Liver (tissue), 9 donors: ENCODE results near the gene COG7. TPM values are rescaled to one million over a fixed set of nuclear protein-coding genes. Genes with fewer than 3 reads are reported as not detected.

Experiments used
- DNase-seq: peaks from one replicate; pipeline ENCODE4 v3.0.0-alpha.2; 2017; ENCODE audit warnings: low spot score
- H3K27ac ChIP-seq, 2 donors: one replicate each; pipeline ENCODE4 v1.7.0; 2013; ENCODE audit warnings: inconsistent platforms in 2 of 2, low read length in 2 of 2, control low read depth in 1 of 2, low read depth in 1 of 2, mild to moderate bottlenecking in 1 of 2
- H3K27me3 ChIP-seq, 4 donors: one replicate each; pipeline versions ENCODE4 v1.6.1 to v1.7.0; 2013; ENCODE audit warnings: low read length in 3 of 4, inconsistent platforms in 1 of 4, mild to moderate bottlenecking in 1 of 4, moderate library complexity in 1 of 4; ENCODE audit not compliant: control insufficient read depth in 4 of 4, insufficient read depth in 4 of 4
- H3K36me3 ChIP-seq, 4 donors: one replicate each; pipeline versions ENCODE4 v1.6.1 to v1.7.0; 2013; ENCODE audit warnings: low read length in 3 of 4, mild to moderate bottlenecking in 3 of 4, low read depth in 1 of 4, moderate library complexity in 1 of 4; ENCODE audit not compliant: control insufficient read depth in 4 of 4, insufficient read depth in 3 of 4
- H3K4me1 ChIP-seq, 4 donors: one replicate each; pipeline versions ENCODE4 v1.6.1 to v1.7.0; 2013; ENCODE audit warnings: low read length in 3 of 4, mild to moderate bottlenecking in 3 of 4, moderate library complexity in 1 of 4; ENCODE audit not compliant: control insufficient read depth in 4 of 4, insufficient read depth in 4 of 4
- H3K4me3 ChIP-seq, 3 donors: one replicate each; pipeline versions ENCODE4 v1.6.1 to v1.7.0; 2013; ENCODE audit warnings: low read length in 3 of 3, control low read depth in 1 of 3, low read depth in 1 of 3, mild to moderate bottlenecking in 1 of 3
- H3K9ac ChIP-seq, 2 donors: one replicate each; pipeline ENCODE4 v1.7.0; 2013; ENCODE audit warnings: low read length in 2 of 2, mild to moderate bottlenecking in 2 of 2, moderate library complexity in 2 of 2, control low read depth in 1 of 2, low read depth in 1 of 2
- H3K9me3 ChIP-seq, 4 donors: one replicate each; pipeline versions ENCODE4 v1.6.1 to v1.7.0; 2013; ENCODE audit warnings: low read length in 3 of 4; ENCODE audit not compliant: control insufficient read depth in 4 of 4
- CTCF ChIP-seq: fragments of 150-350 bp; IDR thresholded peaks from 2 replicates; pipeline ENCODE4 v1.5.1; 2017; ENCODE audit warnings: improper control_type of control experiment, low read depth, low read length; ENCODE audit not compliant: missing input control
- EGR1 ChIP-seq, 2 donors: IDR thresholded peaks; 2 replicates each; pipeline ENCODE4 v1.6.1; 2016 to 2018; ENCODE audit warnings: antibody characterized with exemption in 2 of 2, low read depth in 2 of 2
- FOXA1 ChIP-seq: IDR thresholded peaks from 2 replicates; pipeline ENCODE4 v1.6.1; 2016; ENCODE audit warnings: antibody characterized with exemption
- FOXA2 ChIP-seq: IDR thresholded peaks from 2 replicates; pipeline ENCODE4 v1.6.1; 2016; ENCODE audit warnings: antibody characterized with exemption
- GABPA ChIP-seq, 2 donors: IDR thresholded peaks in 1 of 2; conservative IDR thresholded peaks in 1 of 2; 2 replicates each; pipeline ENCODE4 v1.6.1; 2016; ENCODE audit warnings: antibody characterized with exemption in 2 of 2, mild to moderate bottlenecking in 1 of 2, moderate library complexity in 1 of 2
- HNF4A ChIP-seq, 2 donors: conservative IDR thresholded peaks; 2 replicates each; pipeline ENCODE4 v1.6.1; 2016; ENCODE audit warnings: antibody characterized with exemption in 2 of 2, mild to moderate bottlenecking in 2 of 2
- JUND ChIP-seq, 2 donors: IDR thresholded peaks; 2 replicates each; pipeline ENCODE4 v1.6.1; 2016; ENCODE audit warnings: antibody characterized with exemption in 2 of 2
- NR2F2 ChIP-seq: IDR thresholded peaks from 2 replicates; pipeline ENCODE4 v1.6.1; 2016; ENCODE audit warnings: antibody characterized with exemption
- RAD21 ChIP-seq, 2 donors: IDR thresholded peaks; 2 replicates each; pipeline ENCODE4 v1.6.1; 2016; ENCODE audit warnings: antibody characterized with exemption in 2 of 2, mild to moderate bottlenecking in 2 of 2
- REST ChIP-seq: IDR thresholded peaks from 2 replicates; pipeline ENCODE4 v1.6.1; 2016; ENCODE audit warnings: antibody characterized with exemption, mild to moderate bottlenecking
- RXRA ChIP-seq, 2 donors: IDR thresholded peaks; 2 replicates each; pipeline ENCODE4 v1.6.1; 2017 to 2018; ENCODE audit warnings: antibody characterized with exemption in 2 of 2, mild to moderate bottlenecking in 1 of 2
- SP1 ChIP-seq: IDR thresholded peaks from 2 replicates; pipeline ENCODE4 v1.6.1; 2018; ENCODE audit warnings: antibody characterized with exemption, mild to moderate bottlenecking
- TAF1 ChIP-seq: conservative IDR thresholded peaks from 2 replicates; pipeline ENCODE4 v1.6.1; 2016; ENCODE audit warnings: antibody characterized with exemption, mild to moderate bottlenecking
- YY1 ChIP-seq: IDR thresholded peaks from 2 replicates; pipeline ENCODE4 v1.6.1; 2016; ENCODE audit warnings: antibody characterized with exemption, mild to moderate bottlenecking
- WGBS: extraction: QIAGEN DNeasy Blood & Tissue Kit; methylation state at CpG from one replicate; pipeline ENCODE4 v1.1.7; 2013; 5-methylcytosine and 5-hydroxymethylcytosine counted together
- polyA plus RNA-seq, 2 donors: library from polyadenylated mRNA; stranded (reverse) in 1 of 2; unstranded in 1 of 2; fragments of 200-250 nt in 1 of 2; fragments of >200 nt in 1 of 2; fragmentation: Nextera tagmentation in 1 of 2; extraction: Ambion mirVana in 1 of 2; gene quantifications; one replicate each; pipeline versions ENCODE4 v1.2.1 to v1.2.3, GENCODE V29; 2013 to 2015
- total RNA-seq, 2 donors: library from RNA; depleted of rRNA; stranded (reverse); fragments of >200 nt; gene quantifications; one replicate each; pipeline ENCODE4 v1.2.3, GENCODE V29; 2014
- TF ChIP-seq, protein P1 (sequence below): IDR thresholded peaks from 2 replicates; pipeline ENCODE4 v1.6.1; 2016; ENCODE audit warnings: antibody characterized with exemption
- TF ChIP-seq, protein P2 (sequence below): IDR thresholded peaks from 2 replicates; pipeline ENCODE4 v1.6.1; 2016; ENCODE audit warnings: antibody characterized with exemption
- donor health status: healthy.
- donor health status: healthy.
- donor health status: healthy.
- donor health status: healthy.
- donor health status: healthy.

The COG7 gene
- total and polyA plus RNA-seq, 4 donors: 5.1 to 11.4 (median 6.6) TPM

DNA sequence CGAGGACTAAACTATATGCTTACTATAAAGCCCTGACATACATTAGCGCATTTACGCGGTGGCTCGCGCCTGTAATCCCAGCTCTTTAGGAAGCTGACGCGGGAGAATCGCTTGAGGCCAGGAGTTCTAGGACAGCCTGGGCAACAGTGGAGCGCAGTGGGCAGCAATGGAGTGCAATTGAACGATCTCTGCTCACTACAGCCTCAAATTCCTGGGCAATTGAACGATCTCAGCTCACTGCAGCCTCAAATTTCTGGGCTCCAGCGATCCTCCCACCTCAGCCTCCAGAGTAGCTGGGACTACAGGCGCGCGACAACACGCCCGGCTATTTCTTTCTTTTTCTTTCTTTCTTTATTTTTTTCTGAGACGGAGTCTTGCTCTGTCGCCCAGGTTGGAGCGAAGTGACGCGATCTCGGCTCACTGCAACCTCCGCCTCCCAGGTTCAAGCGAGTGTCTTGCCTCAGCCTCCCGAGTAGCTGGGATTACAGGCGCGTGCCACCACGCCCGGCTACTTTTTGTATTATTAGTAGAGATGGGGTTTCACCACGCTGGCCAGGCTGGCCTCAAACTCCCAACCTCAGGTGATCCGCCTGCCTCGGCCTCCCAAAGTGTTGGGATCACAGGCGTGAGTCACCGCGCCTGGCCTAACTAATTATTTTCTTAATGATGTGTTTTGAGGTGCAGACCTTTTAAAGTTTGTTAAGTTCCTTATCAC lies 506 bp upstream of the COG7 start:
- H3K9ac ChIP-seq: no peak overlapping the region
- no peaks in the 10 kb centered on the region for H3K9me3 ChIP-seq
- peaks cover 0 to 9% (median 2%) of the 10 kb centered on the region in 4 donors for H3K36me3 ChIP-seq
- H3K4me3 ChIP-seq: peak overlapping the region; percentile 70 to 99 (median 98)
- peaks cover 11 to 21% (median 18%) of the 10 kb centered on the region in 4 donors for H3K4me1 ChIP-seq
- no peak for DNase-seq
- TF ChIP-seq, protein P1, sequence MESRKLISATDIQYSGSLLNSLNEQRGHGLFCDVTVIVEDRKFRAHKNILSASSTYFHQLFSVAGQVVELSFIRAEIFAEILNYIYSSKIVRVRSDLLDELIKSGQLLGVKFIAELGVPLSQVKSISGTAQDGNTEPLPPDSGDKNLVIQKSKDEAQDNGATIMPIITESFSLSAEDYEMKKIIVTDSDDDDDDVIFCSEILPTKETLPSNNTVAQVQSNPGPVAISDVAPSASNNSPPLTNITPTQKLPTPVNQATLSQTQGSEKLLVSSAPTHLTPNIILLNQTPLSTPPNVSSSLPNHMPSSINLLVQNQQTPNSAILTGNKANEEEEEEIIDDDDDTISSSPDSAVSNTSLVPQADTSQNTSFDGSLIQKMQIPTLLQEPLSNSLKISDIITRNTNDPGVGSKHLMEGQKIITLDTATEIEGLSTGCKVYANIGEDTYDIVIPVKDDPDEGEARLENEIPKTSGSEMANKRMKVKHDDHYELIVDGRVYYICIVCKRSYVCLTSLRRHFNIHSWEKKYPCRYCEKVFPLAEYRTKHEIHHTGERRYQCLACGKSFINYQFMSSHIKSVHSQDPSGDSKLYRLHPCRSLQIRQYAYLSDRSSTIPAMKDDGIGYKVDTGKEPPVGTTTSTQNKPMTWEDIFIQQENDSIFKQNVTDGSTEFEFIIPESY: no peak
- no peak for TF ChIP-seq RAD21 (IDR thresholded peaks at IDR 0.05)
- TF ChIP-seq, protein P2, sequence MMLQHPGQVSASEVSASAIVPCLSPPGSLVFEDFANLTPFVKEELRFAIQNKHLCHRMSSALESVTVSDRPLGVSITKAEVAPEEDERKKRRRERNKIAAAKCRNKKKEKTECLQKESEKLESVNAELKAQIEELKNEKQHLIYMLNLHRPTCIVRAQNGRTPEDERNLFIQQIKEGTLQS: no peak
- TF ChIP-seq FOXA2: no peak
- no peak for TF ChIP-seq GABPA (IDR thresholded peaks at IDR 0.05 in 1 of 2, conservative IDR thresholded peaks at IDR 0.05 in 1 of 2)
- TF ChIP-seq REST: no peak
- no peak for TF ChIP-seq CTCF
- TF ChIP-seq SP1: no peak
- no peak for TF ChIP-seq EGR1 (IDR thresholded peaks at IDR 0.05; ENCODE audit: low read depth in 2 of 2)
- no peak for TF ChIP-seq HNF4A (conservative IDR thresholded peaks at IDR 0.05)
- TF ChIP-seq TAF1: no peak
- no peak for TF ChIP-seq YY1
- TF ChIP-seq NR2F2: no peak
- TF ChIP-seq RXRA (IDR thresholded peaks at IDR 0.05): no peak
- TF ChIP-seq FOXA1: no peak
- no peak for TF ChIP-seq JUND (IDR thresholded peaks at IDR 0.05)
- WGBS: 59% methylated on average over 37 of the region's 37 CpGs
- H3K27me3 ChIP-seq: no peaks in the 10 kb centered on the region
- peak overlapping the region in 1 of 2 donors; percentile 88 for H3K27ac ChIP-seq
